PC-9 (cell line): ENCODE results near the gene ZMPSTE24. TPM values are rescaled to one million over a fixed set of nuclear protein-coding genes. Genes with fewer than 3 reads are reported as not detected.
"Not testable (repeated sequence)": the region's sequence is repeated elsewhere in the genome, so short reads cannot be mapped to it uniquely, and the experiment has no call there.

Experiments
- BruUV-seq: library from RNA; stranded (reverse); fragments of 400-500 nt; replicated peaks from 2 replicates; lab custom pipeline; 2021; lab: Mats Ljungman, UMichigan
- CTCF ChIA-PET: fragments of 300-600 bp; sonication (Branson Sonifier 250); formaldehyde crosslinking; loops from one replicate; lab custom pipeline; 2022; ENCODE audit warnings: antibody characterized with exemption; lab: Charles Lee
- POLR2A ChIA-PET: fragments of 300-600 bp; sonication (Branson Sonifier 250); formaldehyde crosslinking; loops from one replicate; lab custom pipeline; 2022; ENCODE audit warnings: antibody characterized with exemption; ENCODE audit not compliant: unreplicated experiment; lab: Charles Lee
- DNase-seq, 2 experiments: peaks; one replicate each; pipeline versions ENCODE4 v3.0.0 to v3.0.0-alpha.2; 2015 to 2022; ENCODE audit warnings: mixed read lengths in 1 of 2
- H2AFZ ChIP-seq: fragments of 200-600 bp; sonication (generic); 2 replicates; pipeline ENCODE4 v1.8.1; 2017; ENCODE audit warnings: antibody characterized with exemption
- H3F3A ChIP-seq: fragments of 200-600 bp; sonication (generic); 2 replicates; pipeline ENCODE4 v1.8.1; 2017; ENCODE audit warnings: antibody characterized with exemption, mild to moderate bottlenecking, low read depth; ENCODE audit not compliant: insufficient read depth
- H3K27ac ChIP-seq: fragments of 200-600 bp; sonication (generic); 2 replicates; pipeline ENCODE4 v1.6.1; 2016; ENCODE audit warnings: mixed run types
- H3K27me3 ChIP-seq: fragments of 200-600 bp; sonication (generic); 2 replicates; pipeline ENCODE4 v1.6.1; 2016; ENCODE audit warnings: low read depth, mixed run types; ENCODE audit not compliant: insufficient read depth
- H3K36me3 ChIP-seq: fragments of 200-600 bp; sonication (generic); 2 replicates; pipeline ENCODE4 v1.6.1; 2016; ENCODE audit warnings: low read depth, mixed run types
- H3K4me1 ChIP-seq: fragments of 200-600 bp; sonication (generic); replicated peaks from 2 replicates; pipeline ENCODE4 v1.6.1; 2016; ENCODE audit warnings: mixed run types; ENCODE audit not compliant: insufficient read depth
- H3K4me2 ChIP-seq: fragments of 200-600 bp; sonication (generic); 2 replicates; pipeline ENCODE4 v1.6.1; 2017; ENCODE audit warnings: mixed run types
- H3K4me3 ChIP-seq: fragments of 200-600 bp; sonication (generic); 2 replicates; pipeline ENCODE4 v1.6.1; 2016; ENCODE audit warnings: mixed run types
- H3K79me2 ChIP-seq: fragments of 200-600 bp; sonication (generic); 2 replicates; pipeline ENCODE4 v1.6.1; 2017; ENCODE audit warnings: low read depth, mixed run types
- H3K9me2 ChIP-seq: fragments of 200-600 bp; sonication (generic); 2 replicates; pipeline ENCODE4 v1.8.1; 2017; ENCODE audit warnings: mild to moderate bottlenecking; ENCODE audit not compliant: insufficient read depth
- H3K9me3 ChIP-seq: fragments of 200-600 bp; sonication (generic); 2 replicates; pipeline ENCODE4 v1.8.1; 2016; ENCODE audit warnings: low read depth; ENCODE audit not compliant: insufficient read depth
- H4K20me1 ChIP-seq: fragments of 200-600 bp; sonication (generic); 2 replicates; pipeline ENCODE4 v1.8.1; 2017; ENCODE audit not compliant: insufficient read depth
- CTCF ChIP-seq: fragments of 200-600 bp; sonication (generic); conservative IDR thresholded peaks from 2 replicates; pipeline ENCODE4 v1.6.1; 2017; ENCODE audit warnings: mixed run types, antibody characterized with exemption, mild to moderate bottlenecking, moderate library complexity
- EZH2 ChIP-seq: fragments of 200-600 bp; sonication (generic); IDR thresholded peaks from 2 replicates; pipeline ENCODE4 v1.8.0; 2017; ENCODE audit warnings: antibody characterized with exemption, low read depth
- intact Hi-C: fragments of 100-400 bp; cut with micrococcal nuclease; formaldehyde crosslinking; loops from one replicate; pipeline ENCODE4 v1.10.0; 2022; ENCODE audit not compliant: unreplicated experiment
- total RNA-seq: library from RNA; stranded (reverse); gene quantifications from 2 replicates; pipeline ENCODE4 v1.2.3, GENCODE V29; 2021

Gene ZMPSTE24
- total RNA-seq, 1 experiment from 2014 or later = 55.8 TPM

- no peak for TF ChIP-seq EZH2
- no peak for TF ChIP-seq CTCF
- Histone ChIP-seq H3K9me2 (no peaks in the 10 kb centered on the region), H3K4me3 (no peak overlapping the region), H3K9me3 (no peaks in the 10 kb centered on the region), H3K27me3 (no peaks in the 10 kb centered on the region), H3K4me2 (no peak overlapping the region), H3K27ac (no peak overlapping the region), H3K4me1 (peaks cover 10% of the 10 kb centered on the region), H2AFZ (no peak overlapping the region), H3K79me2 (no peaks in the 10 kb centered on the region), H3F3A (no peaks in the 10 kb centered on the region), H4K20me1 (no peaks in the 10 kb centered on the region), H3K36me3 (no peaks in the 10 kb centered on the region)
- BruUV-seq = no TSS peak
- intact Hi-C loops = no loop called here
- no peak for DNase-seq
- ChIA-PET POLR2A (interaction anchor here (0.6 kb wide), 1 partner anchor 293 kb away, joined by 3 read pairs; no protein-coding TSS in a partner anchor), CTCF (interaction anchor here (0.6 to 0.7 kb wide), 4 partner anchors 128 to 198 kb away, joined by 3 to 4 read pairs (median 3); no protein-coding TSS in a partner anchor)
These were observed 83.7 kb downstream of the ZMPSTE24 start for GRCh38 chr1:40341491-40342380.

- H3F3A ChIP-seq, intact Hi-C loops: not testable (repeated sequence)
These were observed 84.3 kb downstream of the ZMPSTE24 start for GRCh38 chr1:40342381-40342717.

More at GRCh38 chr1:40342381-40342717, 84.3 kb downstream of the ZMPSTE24 start:
- ChIA-PET POLR2A (interaction anchor here (0.6 kb wide), 1 partner anchor 247 kb away, joined by 3 read pairs; no protein-coding TSS in a partner anchor), CTCF (interaction anchor here (0.6 to 0.7 kb wide), 2 partner anchors 129 to 199 kb away, joined by 3 to 4 read pairs; no protein-coding TSS in a partner anchor)
- not testable (repeated sequence) for H3K27ac ChIP-seq, H3K9me3 ChIP-seq, H3K4me1 ChIP-seq, H4K20me1 ChIP-seq, H3K9me2 ChIP-seq, H2AFZ ChIP-seq, H3K27me3 ChIP-seq, H3K4me3 ChIP-seq, H3K36me3 ChIP-seq, BruUV-seq, H3K79me2 ChIP-seq, DNase-seq, H3K4me2 ChIP-seq

Other genes starting within 250 kb of the ZMPSTE24 start
- gene CAP1, start 217.5 kb upstream of the ZMPSTE24 start, total RNA-seq = 322 and 354 TPM in 2 replicates
- gene PPT1, start 161.0 kb upstream of the ZMPSTE24 start, total RNA-seq = 120 and 154 TPM in 2 replicates
- gene RLF, start 96.8 kb upstream of the ZMPSTE24 start, total RNA-seq = 14.2 and 15.5 TPM in 2 replicates
- gene TMCO2, start 10.3 kb upstream of the ZMPSTE24 start, total RNA-seq = not detected in 2 replicates
- gene COL9A2, start 59.0 kb downstream of the ZMPSTE24 start, total RNA-seq = 9.3 and 13.5 TPM in 2 replicates
- 12.9 and 19.7 TPM in 2 replicates for gene SMAP2, start 115.5 kb downstream of the ZMPSTE24 start, total RNA-seq
- 3.7 TPM in 2 replicates for gene ZFP69B, start 192.2 kb downstream of the ZMPSTE24 start, total RNA-seq
- gene ZFP69, start 219.1 kb downstream of the ZMPSTE24 start, total RNA-seq = 3.7 and 4.8 TPM in 2 replicates